HG03432 (cell line): ENCODE measurements around the gene GMPR2.
A peak's percentile ranks its signal among the peaks of the same experiment; 100 is the strongest.
"Not testable (repeated sequence)": the region's sequence is repeated elsewhere in the genome, so short reads cannot be mapped to it uniquely, and the experiment has no call there.

Experiments used
- ATAC-seq: cut with Tn5 transposase; IDR thresholded peaks from one replicate; pipeline ENCODE4 v1.9.1; 2021; ENCODE audit warnings: mild to moderate bottlenecking, moderate library complexity; ENCODE audit not compliant: unreplicated experiment

The GMPR2 gene

DNA sequence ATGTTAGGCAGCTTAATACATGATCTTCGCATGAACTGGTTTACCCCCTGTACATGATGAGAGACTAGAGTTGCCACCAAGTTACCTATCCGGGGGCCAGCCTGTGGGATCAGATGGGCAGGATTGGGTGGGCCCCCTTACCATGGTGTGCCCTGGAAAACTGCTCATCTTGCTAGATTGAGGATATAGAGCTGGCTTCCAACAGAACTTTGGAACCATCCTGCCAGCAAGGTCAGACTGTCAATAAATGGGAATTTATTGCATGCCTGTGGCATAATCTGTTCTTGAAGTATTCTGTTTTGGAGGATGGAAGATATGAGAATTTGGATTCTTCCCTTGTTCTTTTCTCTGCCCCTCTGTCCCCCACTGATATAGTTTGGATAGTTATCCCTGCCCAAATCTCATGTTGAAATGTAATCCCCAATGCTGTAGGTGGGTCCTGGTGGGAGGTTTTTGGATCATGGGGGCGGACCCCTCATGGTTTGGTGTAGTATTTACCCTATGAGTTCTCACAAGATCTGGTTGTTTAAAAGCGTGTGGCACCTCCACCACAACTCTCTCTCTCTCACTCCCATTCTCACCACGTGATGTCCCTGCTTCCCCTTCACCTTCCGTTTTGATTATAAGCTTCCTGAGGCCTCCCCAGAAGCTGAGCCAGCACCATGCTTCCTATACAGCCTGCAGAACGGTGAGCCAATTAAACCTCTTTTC is 33.8 kb upstream of the GMPR2 start:
- ATAC-seq, result no peak

DNA sequence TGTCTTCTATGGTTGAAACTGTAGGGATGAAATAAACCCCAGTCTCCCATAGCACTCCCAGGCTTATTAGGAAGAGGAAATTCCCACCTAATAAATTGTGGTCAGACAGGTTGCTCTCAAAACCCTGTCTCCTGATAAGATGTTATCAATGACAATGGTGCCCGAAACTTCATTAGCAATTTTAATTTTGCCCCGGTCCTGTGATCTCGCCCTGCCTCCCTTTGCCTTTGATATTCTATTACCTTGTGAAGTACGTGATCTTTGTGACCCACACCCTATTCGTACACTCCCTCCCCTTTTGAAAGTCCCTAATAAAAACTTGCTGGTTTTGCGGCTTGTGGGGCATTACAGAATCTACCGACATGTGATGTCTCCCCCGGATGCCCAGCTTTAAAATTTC is 30.2 kb upstream of the GMPR2 start:
- not testable (repeated sequence) for ATAC-seq

DNA sequence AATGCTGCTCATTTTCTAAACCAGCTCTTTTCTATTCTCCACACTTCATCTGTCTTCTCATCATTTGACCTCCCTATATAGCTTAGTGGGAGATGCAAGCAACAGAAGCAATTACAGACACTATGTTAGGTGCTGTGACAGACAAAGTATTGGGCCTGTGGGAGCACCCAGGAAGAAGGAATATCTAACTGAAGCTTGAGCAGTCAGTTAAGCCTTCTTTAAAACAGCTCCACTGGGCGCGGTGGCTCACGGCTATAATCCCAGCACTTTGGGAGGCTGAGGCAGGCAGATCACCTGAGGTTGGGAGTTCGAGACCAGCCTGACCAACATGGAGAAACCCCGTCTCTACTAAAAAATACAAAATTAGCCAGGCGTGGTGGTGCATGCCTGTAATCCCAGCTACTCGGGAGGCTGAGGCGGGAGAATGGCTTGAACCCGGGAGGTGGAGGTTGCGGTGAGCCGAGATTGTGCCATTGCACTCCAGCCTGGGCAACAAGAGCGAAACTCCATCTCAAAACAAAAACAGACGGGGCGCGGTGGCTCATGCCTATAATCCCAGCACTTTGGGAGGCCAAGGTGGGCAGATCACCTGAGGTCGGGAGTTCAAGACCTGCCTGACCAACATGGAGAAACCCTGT is 29.4 kb upstream of the GMPR2 start:
- not testable (repeated sequence) for ATAC-seq

GRCh38 chr14:24204163-24205146 is 28.3 kb upstream of the GMPR2 start:
- no peak for ATAC-seq

DNA sequence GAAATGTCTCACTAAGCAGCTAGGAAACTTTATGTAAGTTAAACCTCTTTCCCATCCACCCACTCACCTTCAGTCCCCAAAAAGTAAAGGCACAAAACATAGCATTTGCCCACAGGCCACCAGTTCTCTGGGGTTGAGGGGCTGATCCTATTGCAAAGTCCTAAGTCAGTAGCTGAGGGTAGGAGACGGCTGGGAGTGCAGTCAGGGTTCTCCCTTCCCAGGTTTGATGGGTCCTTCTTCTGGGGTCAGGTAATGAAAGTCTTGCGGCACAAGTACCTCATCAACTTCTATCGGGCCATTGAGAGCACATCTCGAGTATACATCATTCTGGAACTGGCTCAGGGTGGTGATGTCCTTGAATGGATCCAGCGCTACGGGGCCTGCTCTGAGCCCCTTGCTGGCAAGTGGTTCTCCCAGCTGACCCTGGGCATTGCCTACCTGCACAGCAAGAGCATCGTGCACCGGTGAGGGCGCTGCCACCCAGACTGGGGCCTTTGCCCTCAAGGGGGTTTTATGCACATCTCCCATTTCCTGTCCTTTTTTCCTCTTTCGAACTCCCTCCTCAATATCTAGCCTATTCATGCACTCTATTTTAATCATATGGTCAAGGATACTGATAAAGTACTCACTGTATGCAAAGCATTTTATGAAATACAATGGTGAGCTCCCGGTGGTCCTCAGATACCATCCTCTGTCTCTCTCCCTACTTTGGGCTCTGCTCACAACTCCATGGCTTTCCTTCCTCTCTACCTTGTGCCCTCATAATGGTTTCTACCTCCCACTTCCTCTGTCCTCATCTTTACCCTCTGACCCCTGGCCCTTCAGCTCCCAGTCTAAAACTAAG is 26.2 kb upstream of the GMPR2 start:
- no peak for ATAC-seq

DNA sequence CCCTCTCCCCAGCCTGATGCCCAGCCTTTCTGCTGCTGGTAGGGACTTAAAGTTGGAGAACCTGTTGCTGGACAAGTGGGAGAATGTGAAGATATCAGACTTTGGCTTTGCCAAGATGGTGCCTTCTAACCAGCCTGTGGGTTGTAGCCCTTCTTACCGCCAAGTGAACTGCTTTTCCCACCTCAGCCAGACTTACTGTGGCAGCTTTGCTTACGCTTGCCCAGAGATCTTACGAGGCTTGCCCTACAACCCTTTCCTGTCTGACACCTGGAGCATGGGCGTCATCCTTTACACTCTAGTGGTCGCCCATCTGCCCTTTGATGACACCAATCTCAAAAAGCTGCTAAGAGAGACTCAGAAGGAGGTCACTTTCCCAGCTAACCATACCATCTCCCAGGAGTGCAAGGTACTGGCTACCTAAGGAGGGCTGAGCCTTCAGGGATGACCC is 25.6 kb upstream of the GMPR2 start:
- ATAC-seq, result no peak

- no peak for ATAC-seq
These were observed 25.1 kb upstream of the GMPR2 start for GRCh38 chr14:24207625-24208024.

DNA sequence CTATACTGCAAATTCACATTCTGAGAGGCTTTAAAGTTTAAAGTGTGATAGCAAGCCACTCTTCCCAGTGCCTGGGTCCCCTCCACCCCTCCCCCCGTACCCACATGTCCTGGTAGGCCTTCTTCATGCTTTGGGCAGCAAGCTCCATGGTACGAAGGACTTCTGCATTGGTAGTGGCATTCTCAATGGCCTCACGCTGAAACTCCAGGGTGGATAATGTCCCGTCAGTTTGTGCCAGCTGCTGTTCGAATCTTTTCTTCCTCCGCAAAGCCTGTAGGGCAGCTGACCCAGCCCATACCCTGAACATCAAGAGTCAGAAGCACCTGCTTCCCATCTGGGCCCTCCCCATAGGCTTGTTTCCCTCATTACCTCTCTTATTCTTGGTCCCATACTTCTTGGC is 21.4 kb upstream of the GMPR2 start:
- no peak for ATAC-seq

DNA sequence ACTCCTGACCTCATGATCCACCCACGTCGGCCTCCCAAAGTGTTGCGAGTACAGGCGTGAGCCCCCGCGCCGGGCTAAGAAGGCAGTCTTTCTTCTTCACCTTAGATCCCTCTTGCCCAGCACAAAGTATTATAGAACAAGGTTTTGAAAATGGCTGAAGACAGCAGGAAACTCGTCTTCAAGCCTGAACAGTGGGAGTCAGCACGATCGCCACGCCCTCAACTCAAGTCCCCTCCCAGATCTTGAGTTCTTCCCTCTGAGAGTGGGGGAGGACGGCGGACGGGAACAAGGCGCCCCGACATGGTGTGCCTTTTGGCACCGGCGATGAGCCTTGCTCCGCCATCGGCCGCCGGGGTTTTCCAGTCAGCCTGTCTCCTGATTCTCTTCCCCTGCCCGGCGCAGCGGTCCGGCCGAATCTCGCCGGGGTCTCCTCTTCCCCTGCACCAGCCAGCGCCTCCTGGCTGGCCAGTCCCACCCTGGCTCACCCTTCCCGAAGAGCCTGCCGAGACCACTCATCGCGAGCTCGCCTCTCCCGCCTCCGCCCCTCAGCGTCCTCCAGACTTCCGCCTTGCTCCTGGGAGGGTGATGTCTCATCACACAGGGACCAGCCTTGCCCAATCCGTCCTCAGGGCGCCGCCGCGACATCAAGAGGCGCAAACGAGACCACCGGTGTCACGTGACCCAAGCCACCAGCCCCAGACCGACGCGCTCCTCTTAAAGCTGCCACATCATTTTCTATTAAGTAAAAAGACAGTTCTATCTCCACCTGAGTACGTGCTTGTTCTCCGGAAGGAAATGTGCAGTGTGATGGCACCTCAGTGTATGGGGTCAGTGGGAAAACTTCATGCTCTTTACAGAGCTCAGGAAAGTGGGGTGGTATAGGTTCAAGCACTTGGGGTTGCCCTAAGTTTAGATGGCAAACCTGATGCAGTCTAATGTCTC is 19.5 kb upstream of the GMPR2 start, which contains the start of gene CHMP4A:
Gene CHMP4A (minus strand): TSS at position 565 of the 942 bp plus-strand sequence. CDS start 49 bp downstream, at position 516.
- peak; percentile 81 for ATAC-seq

- no peak for ATAC-seq
These were observed 18.7 kb upstream of the GMPR2 start for GRCh38 chr14:24213866-24214662.

GRCh38 chr14:24215495-24216344 is 17.0 kb upstream of the GMPR2 start, which contains the start of gene MDP1:
Gene MDP1, minus strand, starts transcription at chr14:24216066. Its CDS starts 111 bp downstream, at chr14:24215955.
- peak; percentile 70 for ATAC-seq

- no peak for ATAC-seq
These were observed 16.4 kb upstream of the GMPR2 start for GRCh38 chr14:24216345-24216699.

GRCh38 chr14:24216876-24217275 is 15.9 kb upstream of the GMPR2 start:
- not testable (repeated sequence) for ATAC-seq

DNA sequence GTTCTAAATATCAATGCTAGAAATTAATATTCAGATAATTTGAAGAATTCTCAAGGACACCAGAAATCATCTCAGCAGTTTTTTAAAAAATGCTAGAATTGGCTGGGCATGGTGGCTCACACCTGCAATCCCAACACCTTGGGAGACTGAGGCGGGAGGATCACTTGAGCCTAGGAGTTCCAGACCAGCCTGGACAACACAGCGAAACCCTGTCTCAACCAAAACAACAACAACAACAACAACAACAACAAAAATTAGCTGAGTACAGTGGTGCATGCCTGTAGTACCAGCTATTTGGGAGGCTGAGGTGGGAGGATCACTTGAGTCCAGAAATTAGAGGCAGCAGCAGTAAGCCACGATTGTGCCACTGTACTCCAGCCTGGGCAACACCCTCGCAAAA is 13.6 kb upstream of the GMPR2 start:
- no peak for ATAC-seq

- ATAC-seq, result no peak
These were observed 13.2 kb upstream of the GMPR2 start for GRCh38 chr14:24219521-24219920.

- not testable (repeated sequence) for ATAC-seq
These were observed 9.7 kb upstream of the GMPR2 start for GRCh38 chr14:24222987-24223386.

DNA sequence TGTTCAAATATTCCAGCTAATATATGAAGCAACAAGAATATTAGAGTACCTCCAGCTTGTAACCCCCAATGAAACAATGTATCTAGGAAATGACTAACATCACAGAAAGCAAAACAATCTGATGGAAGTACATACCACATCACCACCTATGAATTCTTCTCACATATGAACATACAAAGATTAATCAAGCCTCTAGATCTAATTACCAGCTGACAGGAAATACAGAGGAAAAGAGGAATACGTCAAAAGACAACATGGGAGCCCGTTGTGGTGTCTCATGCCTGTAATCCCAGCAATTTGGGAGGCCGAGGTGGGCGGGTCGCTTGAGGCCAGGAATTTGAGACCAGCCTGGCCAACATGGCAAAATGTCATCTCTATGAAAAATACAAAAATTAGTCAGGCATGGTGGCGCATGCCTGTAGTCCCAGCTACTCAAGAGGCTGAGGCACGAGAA is 8.1 kb upstream of the GMPR2 start:
- no peak for ATAC-seq
